ENCODE data around the gene CFLAR. TPM values are rescaled to one million over a fixed set of nuclear protein-coding genes. Genes with fewer than 3 reads are reported as not detected.

The CFLAR gene
- total RNA-seq, 1 donor from 2014 or later: 144 TPM

DNA sequence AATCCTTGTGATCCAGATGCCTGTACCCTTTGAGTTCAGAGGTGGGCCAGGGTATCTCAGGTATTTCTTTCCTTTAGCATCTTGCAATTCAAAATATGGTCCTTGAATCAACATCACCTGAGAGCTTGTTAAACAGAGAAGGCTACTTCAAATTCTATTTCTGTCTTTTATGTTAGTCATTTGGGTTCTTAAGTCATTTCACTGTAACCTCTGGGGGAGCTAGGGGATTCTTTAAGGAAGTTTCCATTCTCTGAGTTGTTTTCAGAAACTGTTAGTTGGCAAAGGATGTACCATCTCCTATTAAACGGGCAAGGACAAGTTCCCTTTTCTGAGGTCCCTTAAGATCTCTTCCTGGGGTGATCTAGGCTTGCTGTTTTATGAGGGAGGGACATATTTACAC, 16.6 kb downstream of the CFLAR start:
- intact Hi-C loops (cut with DNase I): no loop called here
- peak in 1 of 2 donors; percentile 1 for DNase-seq (ENCODE audit: extremely low spot score in 2 of 2)
- Histone ChIP-seq H3K9me3 (no peaks in the 10 kb centered on the region), H3K27me3 (no peaks in the 10 kb centered on the region), H3K27ac (peak overlapping the region; percentile 74), H3K4me1 (peaks cover 78% of the 10 kb centered on the region), H3K36me3 (peaks cover 0 to 30% of the 10 kb centered on the region in 2 donors), H3K4me3 (no peak overlapping the region)
- no peak for TF ChIP-seq POLR2A (IDR thresholded peaks at IDR 0.05)
- TF ChIP-seq POLR2AphosphoS5 (IDR thresholded peaks at IDR 0.05; ENCODE audit: insufficient read depth in 1 of 2, low read depth in 1 of 2): no peak
- TF ChIP-seq, protein P1, sequence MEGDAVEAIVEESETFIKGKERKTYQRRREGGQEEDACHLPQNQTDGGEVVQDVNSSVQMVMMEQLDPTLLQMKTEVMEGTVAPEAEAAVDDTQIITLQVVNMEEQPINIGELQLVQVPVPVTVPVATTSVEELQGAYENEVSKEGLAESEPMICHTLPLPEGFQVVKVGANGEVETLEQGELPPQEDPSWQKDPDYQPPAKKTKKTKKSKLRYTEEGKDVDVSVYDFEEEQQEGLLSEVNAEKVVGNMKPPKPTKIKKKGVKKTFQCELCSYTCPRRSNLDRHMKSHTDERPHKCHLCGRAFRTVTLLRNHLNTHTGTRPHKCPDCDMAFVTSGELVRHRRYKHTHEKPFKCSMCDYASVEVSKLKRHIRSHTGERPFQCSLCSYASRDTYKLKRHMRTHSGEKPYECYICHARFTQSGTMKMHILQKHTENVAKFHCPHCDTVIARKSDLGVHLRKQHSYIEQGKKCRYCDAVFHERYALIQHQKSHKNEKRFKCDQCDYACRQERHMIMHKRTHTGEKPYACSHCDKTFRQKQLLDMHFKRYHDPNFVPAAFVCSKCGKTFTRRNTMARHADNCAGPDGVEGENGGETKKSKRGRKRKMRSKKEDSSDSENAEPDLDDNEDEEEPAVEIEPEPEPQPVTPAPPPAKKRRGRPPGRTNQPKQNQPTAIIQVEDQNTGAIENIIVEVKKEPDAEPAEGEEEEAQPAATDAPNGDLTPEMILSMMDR (IDR thresholded peaks at IDR 0.05): no peak

DNA sequence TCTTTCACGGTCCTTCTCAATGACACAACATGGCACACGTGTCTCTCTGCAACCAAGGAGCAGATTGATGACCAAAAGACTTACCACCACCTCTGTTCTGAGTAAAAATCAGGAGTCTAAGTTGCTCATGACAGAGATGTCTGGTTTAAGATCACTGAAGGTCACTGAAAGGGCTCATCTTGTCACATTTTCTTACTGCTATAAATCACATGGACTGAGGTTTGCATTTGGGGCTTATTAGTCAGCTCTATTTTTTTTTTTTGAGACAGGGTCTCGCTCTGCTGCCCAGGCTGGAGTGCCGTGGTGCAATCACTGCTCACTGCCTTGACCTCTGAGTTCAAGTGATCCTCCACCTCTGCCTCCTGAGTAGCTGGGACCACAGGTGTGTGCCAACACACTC, 19.4 kb downstream of the CFLAR start:
- Histone ChIP-seq H3K27ac (peak overlapping the region; percentile 68), H3K4me1 (peaks cover 51% of the 10 kb centered on the region), H3K36me3 (peaks cover 0 to 48% of the 10 kb centered on the region in 2 donors), H3K9me3 (no peaks in the 10 kb centered on the region), H3K4me3 (no peak overlapping the region), H3K27me3 (no peaks in the 10 kb centered on the region)
- TF ChIP-seq POLR2AphosphoS5 (IDR thresholded peaks at IDR 0.05; ENCODE audit: insufficient read depth in 1 of 2, low read depth in 1 of 2) (no peak), POLR2A (IDR thresholded peaks at IDR 0.05) (no peak)
- TF ChIP-seq, protein P1 (IDR thresholded peaks at IDR 0.05): no peak
- intact Hi-C loops (cut with DNase I): no loop called here
- DNase-seq (ENCODE audit: extremely low spot score in 2 of 2): no peak

DNA sequence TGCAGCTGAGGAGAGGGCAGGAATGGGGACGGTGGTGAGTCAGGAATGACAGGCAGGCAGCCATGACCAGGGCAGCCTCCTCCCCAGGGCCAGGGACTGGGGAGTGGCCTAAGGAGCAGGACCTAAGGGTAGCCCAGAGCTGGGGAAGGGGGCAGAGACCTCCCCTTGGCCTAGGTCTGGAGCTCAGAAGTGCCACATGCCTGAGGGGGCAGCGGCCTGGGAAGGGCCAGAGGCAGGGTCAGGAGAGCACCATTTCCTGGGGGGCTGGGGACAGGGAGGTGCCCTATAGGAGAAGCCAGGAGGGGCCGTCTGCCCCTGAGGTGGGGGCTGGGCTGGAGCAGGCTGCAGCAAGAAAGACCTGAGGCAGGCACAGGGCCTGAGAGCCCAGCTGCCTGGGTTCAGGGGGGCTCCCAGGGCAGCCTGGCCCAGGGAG, 20.9 kb downstream of the CFLAR start:
- Histone ChIP-seq H3K4me1 (peaks cover 36% of the 10 kb centered on the region), H3K27me3 (no peaks in the 10 kb centered on the region), H3K9me3 (no peaks in the 10 kb centered on the region), H3K36me3 (peaks cover 0 to 60% of the 10 kb centered on the region in 2 donors), H3K4me3 (no peak overlapping the region), H3K27ac (no peak overlapping the region)
- DNase-seq (ENCODE audit: extremely low spot score in 2 of 2): no peak
- intact Hi-C loops (cut with DNase I): no loop called here
- TF ChIP-seq, protein P1 (IDR thresholded peaks at IDR 0.05): no peak
- no peak for TF ChIP-seq POLR2A (IDR thresholded peaks at IDR 0.05)
- TF ChIP-seq POLR2AphosphoS5 (IDR thresholded peaks at IDR 0.05; ENCODE audit: insufficient read depth in 1 of 2, low read depth in 1 of 2): no peak

DNA sequence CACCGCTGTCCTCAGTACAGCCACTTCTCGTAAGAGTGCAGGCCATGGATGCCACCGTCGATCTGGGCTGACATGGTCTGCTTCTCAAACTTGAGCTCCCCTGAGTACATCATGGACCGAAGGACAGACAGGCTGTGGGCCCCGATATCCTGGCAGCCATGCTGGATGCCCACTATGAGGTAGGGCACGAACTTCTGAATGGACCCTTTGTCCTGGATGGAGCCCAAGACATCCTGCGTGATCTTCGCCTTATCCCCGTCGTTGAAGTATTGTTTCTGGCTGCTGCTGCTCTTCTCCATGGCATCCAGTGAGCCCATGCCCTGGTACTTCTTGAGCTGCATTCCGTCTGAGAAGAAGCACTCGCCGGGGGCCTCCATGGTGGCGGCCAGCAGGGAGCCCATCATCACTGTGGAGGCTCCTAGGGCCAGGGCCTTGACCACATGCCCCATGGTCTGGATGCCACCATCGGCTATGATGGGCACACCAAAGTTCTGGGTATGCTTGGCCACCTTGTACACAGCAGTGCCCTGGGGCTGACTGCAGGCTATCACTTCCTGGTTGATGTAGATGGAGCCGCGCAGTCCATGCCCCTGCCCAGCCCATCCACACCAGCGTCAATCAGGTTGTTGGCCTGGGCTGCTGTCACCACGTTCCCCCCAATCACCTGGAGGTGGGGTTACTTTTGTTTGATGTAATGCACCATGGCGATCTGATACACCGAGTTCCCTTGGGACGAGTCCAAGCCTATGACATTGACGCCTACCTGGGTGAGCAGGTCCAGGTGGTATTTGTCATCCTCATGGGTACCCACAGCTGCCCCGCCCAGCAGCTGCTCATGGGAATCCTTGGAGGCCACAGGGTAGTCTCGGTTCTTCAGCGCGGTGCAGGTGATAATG, 21.8 kb downstream of the CFLAR start:
- Histone ChIP-seq H3K36me3 (peaks cover 0 to 65% of the 10 kb centered on the region in 2 donors), H3K4me1 (peaks cover 28% of the 10 kb centered on the region), H3K27ac (no peak overlapping the region), H3K9me3 (no peaks in the 10 kb centered on the region), H3K27me3 (no peaks in the 10 kb centered on the region), H3K4me3 (no peak overlapping the region)
- peak in 1 of 2 donors; percentile 79 for DNase-seq (ENCODE audit: extremely low spot score in 2 of 2)
- TF ChIP-seq POLR2A (IDR thresholded peaks at IDR 0.05) (no peak), POLR2AphosphoS5 (IDR thresholded peaks at IDR 0.05; ENCODE audit: insufficient read depth in 1 of 2, low read depth in 1 of 2) (no peak)
- TF ChIP-seq, protein P1 (IDR thresholded peaks at IDR 0.05): no peak
- intact Hi-C loops (cut with DNase I): no loop called here
